HG03045 (cell line): ENCODE measurements around the gene NLRP9.

ENCODE experiments used
- ATAC-seq: cut with Tn5 transposase; IDR thresholded peaks from one replicate; pipeline ENCODE4 v1.9.1; 2021; ENCODE audit warnings: mild to moderate bottlenecking, moderate library complexity; ENCODE audit not compliant: unreplicated experiment

The NLRP9 gene

DNA sequence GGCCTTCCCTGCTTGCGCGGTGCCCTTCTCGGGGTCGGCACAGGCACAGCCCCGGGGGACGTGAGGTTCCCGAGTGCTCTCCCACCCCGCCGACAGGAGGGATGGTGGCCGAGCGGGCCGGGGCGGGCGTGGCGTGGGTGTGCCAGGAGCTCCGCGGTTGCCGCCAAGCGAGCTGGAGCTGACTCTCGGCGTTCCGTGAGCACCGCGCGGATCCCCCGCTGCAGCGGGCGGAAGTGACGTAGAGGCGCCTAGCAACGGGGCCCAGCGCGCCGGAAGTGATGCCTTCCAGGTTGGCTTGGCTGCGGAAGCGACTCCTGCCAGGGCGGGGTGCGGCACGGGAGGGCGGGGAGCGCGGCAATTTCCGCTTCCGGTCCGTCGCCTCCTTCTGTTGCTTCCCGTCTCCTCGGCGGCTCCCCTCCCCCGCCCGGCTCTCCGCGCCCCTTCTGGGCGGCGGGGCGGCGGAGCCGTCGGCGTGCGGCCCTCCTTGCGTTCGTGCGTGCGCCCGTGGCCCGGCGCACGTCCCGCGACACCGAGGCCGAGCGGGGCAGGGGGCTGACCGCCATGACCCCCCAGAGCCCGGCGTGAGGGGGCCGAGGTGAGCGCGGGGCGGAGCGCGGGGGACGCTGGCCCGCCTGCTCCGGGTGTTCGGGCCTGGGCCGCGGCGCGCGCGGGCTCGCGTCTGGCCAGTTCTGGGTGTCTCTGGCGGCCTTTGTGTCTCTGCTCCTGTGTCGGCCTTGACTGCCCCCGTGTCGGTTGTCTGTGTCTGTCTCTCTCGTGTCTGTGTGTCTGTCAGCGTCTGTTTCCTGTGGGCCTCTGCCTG, 63.2 kb downstream of the NLRP9 start, which contains the start of gene EPN1:
Gene EPN1, plus strand, starts transcription at position 386 of the 820 bp plus-strand sequence. CDS start 3,402 bp downstream, outside the sequence.
- ATAC-seq, result peak; percentile 59

DNA sequence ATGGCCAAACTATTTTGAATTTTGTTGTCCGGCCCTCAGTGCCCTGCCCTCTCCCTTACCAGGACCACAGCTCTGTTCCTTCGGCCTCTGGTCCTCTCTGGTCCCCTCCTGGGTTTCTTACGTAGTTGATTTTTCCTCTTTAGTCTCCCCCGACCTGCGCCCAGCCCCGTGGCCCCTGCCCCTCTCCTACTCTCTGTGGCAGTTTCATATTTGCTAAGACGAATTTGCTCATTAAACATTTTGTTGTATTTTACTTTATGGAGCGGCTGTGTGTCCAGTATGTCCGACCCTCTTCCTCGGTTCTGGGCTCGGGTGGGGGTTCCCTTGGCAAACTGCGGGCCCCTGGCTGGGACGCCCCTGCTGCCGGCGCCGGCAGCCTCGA, 63.8 kb downstream of the NLRP9 start:
- no peak for ATAC-seq

GRCh38 chr19:55673889-55674288, 64.3 kb downstream of the NLRP9 start:
- no peak for ATAC-seq

DNA sequence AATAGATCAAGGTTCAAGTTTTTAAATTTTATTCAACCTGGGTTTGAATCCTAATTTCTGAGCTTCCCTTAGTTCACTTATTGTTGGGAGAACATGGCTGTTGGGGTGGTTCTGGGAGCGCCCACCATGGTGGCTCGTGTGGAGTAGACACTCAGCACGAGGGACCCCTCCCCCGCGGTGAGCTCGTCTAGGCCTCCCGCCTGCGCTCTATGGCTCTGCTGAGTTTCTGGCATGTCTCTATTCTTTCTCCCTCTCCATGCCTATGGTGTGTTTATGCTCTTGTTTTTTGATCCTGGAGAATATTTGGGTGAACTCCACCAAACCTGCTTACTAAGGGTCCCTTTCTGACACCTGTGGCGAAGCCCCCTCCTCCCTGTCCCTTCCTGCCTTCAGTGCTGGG, 64.7 kb downstream of the NLRP9 start:
- ATAC-seq, result no peak

- no peak for ATAC-seq
These were observed 65.8 kb downstream of the NLRP9 start for GRCh38 chr19:55672418-55672817.

DNA sequence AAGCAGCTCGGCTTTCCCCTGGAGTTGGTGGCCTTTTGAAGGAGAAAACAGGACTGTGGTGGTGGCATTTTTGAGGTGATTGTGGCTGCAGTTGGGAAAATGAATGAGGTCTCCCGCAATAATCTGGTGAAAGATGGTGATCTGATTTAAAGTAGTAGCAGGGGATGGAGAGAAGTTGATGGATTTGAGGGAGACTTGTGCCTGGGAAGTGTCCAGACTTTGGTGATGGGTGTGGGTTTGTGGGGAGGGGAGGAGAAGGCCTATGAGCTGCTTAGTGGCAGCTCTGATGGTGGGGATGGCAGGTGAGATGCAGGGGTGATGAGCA, 67.2 kb downstream of the NLRP9 start:
- no peak for ATAC-seq

GRCh38 chr19:55670280-55671053, 67.7 kb downstream of the NLRP9 start:
- no peak for ATAC-seq

DNA sequence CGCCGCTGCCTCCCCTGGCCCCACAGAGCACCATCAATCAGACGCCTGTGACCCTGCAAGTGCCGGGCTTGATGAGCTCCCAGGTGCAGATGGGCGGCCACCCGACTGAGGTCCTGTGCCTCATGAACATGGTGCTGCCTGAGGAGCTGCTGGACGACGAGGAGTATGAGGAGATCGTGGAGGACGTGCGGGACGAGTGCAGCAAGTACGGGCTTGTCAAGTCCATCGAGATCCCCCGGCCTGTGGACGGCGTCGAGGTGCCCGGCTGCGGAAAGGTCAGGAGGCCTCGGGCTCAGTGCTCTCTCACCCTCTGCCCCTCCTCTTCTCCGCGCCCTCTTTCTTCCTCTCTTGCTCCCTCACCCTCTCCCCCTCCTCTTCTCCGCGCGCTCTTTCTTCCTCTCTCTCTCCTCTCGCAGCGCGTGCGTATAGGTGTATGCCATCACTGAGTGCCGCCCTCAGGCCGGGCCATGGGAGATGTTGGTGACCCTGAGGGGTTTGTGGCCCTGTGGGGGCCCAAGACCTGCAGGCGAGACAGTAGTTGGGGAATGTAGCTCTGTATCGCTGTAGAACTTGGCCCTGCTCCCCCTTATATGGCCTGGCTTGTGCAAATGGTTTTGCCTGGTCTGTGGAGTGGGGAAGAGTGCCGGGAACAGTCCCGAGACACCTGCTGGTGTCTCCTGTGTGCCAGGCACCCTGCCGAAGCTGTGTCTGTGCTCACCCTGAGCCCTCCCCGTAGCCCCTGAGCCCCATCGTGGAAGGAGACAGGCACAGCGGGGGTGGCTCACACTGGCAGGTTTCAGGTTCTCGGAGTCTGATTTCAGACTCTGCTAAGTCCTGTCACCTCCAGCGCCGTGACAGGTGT, 68.6 kb downstream of the NLRP9 start:
- ATAC-seq, result no peak

GRCh38 chr19:55668603-55669348, 69.4 kb downstream of the NLRP9 start:
- ATAC-seq, result no peak

DNA sequence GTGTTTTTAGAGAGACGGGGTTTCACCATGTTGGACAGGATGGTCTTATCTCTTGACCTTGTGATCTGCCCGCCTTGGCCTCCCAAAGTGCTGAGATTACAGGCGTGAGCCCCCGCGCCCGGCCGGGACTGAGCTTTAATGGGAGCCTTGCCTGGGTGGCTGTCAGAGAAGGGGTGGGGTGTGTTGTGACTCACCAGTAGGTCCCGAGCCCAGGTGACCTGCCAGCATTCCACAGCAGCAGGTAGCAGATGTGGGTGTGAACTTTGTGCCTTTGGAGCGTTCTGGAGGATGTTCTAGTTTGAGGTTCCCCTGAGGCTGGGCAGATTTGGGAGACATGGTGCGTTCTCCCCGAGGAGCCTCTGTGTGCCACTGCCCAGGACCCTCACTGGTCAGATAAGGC, 70.2 kb downstream of the NLRP9 start:
- ATAC-seq, result no peak

DNA sequence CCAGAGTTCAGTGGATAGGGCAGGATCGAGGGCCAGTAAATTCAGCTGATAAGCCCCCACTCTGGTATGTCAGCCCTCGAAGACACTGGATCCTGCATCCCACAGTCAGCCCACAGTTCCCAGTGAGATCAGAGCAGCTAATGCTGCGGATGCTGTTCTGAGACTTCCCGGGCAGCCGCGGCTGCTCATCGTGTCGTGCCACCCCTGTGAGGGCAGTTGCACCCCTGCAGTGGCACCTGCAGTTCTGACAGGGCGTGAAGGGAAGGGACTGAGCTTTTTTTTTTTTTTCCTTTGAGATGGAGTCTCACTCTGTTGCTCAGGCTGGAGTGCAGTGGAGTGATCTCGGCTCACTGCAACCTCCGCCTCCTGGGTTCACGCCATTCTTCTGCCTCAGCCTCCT, 70.7 kb downstream of the NLRP9 start:
- ATAC-seq, result no peak

DNA sequence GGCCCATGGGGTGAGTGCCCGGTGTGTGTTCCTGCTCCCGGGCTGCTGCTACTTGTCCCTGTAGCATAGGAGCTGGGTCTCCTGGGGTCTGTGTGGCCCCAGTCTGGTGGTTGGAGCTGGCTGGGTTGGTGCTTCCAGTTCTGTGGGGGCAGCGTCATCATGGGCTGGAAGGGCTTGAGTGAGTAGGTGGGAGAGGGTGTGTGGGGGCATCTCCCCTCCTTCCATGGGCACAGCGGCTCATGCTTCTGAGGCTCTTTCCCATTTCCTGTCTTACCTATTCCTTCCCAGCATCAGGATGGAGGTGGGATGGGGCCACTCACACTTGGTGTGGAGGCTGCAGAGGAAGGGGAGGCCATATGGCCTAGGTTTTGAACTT, 71.2 kb downstream of the NLRP9 start:
- ATAC-seq, result no peak

DNA sequence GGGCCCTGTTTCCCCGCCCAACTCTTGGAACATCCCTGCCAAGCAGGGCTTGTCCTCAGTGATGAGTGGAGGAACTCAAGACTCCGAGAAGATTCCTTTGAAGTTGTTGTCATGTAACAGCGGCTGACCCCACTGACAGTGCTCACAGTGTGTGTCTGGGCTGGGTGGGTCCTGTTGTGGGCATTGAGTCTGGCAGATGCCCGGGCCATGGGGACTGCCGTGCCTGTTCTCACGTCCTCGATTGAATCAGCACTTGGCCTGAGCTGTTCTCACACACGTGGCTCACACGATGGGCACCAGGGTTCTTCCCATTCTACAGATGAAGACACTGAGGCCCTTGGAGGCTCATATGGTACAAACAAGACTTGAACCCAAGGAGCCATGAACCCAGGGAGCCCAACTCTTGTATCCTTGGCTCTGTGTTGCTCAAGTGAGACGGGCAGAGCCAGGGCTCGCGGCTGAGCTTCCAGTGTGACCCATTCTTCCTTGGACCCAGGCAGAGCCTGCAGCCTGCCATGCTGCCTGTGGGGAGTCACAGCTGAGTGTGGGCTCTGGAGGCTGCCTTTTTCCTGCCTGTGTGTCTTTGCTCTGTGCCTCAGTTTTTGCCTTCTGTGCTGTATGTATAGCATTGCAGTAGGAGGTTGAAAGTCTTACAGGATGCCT, 71.7 kb downstream of the NLRP9 start:
- no peak for ATAC-seq

DNA sequence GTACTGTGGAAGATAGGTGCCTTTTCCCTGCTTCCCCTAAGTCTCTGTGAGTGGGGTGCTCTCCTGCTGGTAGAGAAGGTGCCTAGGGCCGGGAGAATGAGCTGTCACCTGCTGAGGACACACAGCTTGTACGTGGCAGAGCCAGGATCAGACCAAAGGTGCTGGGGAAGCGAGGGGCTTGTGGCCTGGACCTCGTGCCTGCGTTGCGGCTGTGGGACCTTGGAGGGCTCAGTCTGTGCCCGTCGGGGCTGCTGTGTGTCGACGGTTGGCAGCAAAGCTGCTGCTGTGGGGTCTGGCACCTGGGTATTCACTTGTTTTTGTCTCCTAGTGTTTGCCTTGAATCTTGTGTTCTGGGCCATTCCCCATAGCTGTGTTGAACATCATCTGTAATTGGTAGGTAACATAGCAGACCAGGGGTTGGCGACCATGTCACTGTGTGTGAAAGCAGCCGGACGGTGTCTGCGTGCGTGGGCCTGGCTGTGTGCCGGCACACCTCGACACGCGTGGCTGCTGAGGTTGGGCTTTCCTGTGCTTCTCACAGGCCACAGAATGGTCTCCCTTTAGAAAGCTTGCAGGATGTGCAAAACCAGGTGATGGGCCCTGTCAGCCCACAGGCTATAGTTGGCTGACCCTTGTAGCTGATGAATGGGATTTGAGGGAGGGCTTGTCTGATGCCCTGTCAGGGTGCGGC, 74.2 kb downstream of the NLRP9 start:
- no peak for ATAC-seq

- no peak for ATAC-seq
These were observed 76.4 kb downstream of the NLRP9 start for GRCh38 chr19:55661826-55662225.

DNA sequence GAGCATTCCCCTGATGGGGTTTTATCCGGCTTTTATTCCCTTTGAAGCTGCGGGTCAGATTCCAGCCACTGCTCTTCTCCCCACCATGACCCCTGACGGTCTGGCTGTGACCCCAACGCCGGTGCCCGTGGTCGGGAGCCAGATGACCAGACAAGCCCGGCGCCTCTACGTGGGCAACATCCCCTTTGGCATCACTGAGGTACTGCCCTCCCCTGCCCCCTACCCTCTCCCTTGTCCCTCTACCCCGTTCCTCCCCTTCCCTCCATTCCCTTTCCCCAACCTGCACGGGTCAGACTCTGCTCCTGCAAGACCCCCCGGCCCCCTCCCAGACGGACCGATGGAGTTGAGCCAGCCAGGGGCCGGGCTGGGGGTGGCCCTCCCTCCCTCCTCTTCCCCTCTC, 77.2 kb downstream of the NLRP9 start:
- ATAC-seq, result no peak

GRCh38 chr19:55660404-55660803, 77.8 kb downstream of the NLRP9 start:
- ATAC-seq, result no peak

DNA sequence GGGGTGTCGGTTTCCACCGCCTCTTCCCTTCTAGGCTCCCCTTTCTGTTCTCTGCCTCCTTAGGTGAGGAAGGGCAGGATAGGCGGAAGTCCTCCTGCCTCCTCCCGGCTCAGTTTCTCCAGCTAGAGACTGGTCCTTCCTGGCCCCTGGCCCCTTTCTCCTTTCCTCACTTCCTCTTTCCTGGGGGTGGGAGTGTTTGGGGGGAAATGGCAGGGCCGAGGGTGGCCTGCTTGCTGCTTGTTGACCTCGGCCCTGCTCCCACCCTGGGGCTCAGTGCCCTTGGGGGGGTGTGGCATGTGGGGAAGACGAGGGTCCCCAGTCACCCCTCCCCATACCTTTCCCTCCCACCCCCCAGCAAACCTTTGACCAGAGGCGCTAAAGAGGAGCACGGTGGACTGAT, 78.4 kb downstream of the NLRP9 start:
- no peak for ATAC-seq

DNA sequence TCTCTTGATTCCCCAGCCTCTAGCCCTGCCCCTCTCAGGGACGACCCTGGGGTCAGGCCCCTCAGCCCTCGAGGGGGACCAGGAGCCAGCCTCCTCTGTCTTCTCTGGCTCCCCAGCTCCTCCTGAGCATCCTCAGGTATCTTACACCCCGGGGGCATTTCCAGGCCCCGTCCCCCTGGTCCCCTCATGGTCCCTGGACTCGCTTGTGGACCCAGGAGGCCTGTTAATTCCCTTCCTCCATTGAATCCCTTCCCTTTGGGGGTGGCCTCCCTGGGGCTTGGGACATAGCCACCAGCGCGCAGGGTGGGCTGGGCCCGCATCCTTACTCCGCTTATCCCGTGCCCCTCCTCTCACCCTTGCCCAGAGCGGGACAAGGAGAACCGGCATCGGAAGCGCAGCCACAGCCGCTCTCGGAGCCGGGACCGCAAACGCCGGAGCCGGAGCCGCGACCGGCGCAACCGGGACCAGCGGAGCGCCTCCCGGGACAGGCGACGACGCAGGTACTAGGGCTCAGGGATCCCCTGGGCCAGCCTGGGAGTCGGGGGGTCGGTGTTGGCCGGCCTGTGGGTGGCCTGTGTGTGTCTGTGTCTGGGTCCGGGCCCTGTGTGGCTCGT, 79.2 kb downstream of the NLRP9 start:
- no peak for ATAC-seq
